ENCODE data around the gene AGFG2. TPM values are rescaled to one million over a fixed set of nuclear protein-coding genes. Genes with fewer than 3 reads are reported as not detected.
"Not testable (repeated sequence)": the region's sequence is repeated elsewhere in the genome, so short reads cannot be mapped to it uniquely, and the experiment has no call there.

The AGFG2 gene
- total RNA-seq, 1 donor from 2014 or later: 4.0 TPM

GRCh38 chr7:100517305-100517704 is 21.7 kb upstream of the AGFG2 start:
- no peak for DNase-seq (ENCODE audit: low read depth)
- H3K36me3 ChIP-seq (ENCODE audit: control insufficient read depth, insufficient read depth, low read length): no peaks in the 10 kb centered on the region

GRCh38 chr7:100519580-100519979 is 19.4 kb upstream of the AGFG2 start:
- TF ChIP-seq CTCF (IDR thresholded peaks at IDR 0.05; ENCODE audit: insufficient read depth, low read length, poor library complexity, severe bottlenecking): no peak
- Histone ChIP-seq H3K27me3 (ENCODE audit: control insufficient read depth, insufficient read depth, low read length) (no peaks in the 10 kb centered on the region), H3K4me3 (ENCODE audit: low read depth, low read length) (no peak overlapping the region), H3K36me3 (ENCODE audit: control insufficient read depth, insufficient read depth, low read length) (no peaks in the 10 kb centered on the region)
- DNase-seq (ENCODE audit: low read depth): no peak

More at GRCh38 chr7:100517305-100517704, 21.7 kb upstream of the AGFG2 start:
- no peak for TF ChIP-seq CTCF (IDR thresholded peaks at IDR 0.05; ENCODE audit: insufficient read depth, low read length, poor library complexity, severe bottlenecking)
- Histone ChIP-seq H3K4me3 (ENCODE audit: low read depth, low read length) (no peak overlapping the region), H3K27me3 (ENCODE audit: control insufficient read depth, insufficient read depth, low read length) (no peaks in the 10 kb centered on the region)

GRCh38 chr7:100520138-100520537 is 18.9 kb upstream of the AGFG2 start:
- no peak for TF ChIP-seq CTCF (IDR thresholded peaks at IDR 0.05; ENCODE audit: insufficient read depth, low read length, poor library complexity, severe bottlenecking)
- no peak for DNase-seq (ENCODE audit: low read depth)
- H3K4me3 ChIP-seq (ENCODE audit: low read depth, low read length): no peak overlapping the region

GRCh38 chr7:100521076-100521475 is 17.9 kb upstream of the AGFG2 start:
- Histone ChIP-seq H3K36me3 (ENCODE audit: control insufficient read depth, insufficient read depth, low read length) (no peaks in the 10 kb centered on the region), H3K4me3 (ENCODE audit: low read depth, low read length) (no peak overlapping the region), H3K27me3 (ENCODE audit: control insufficient read depth, insufficient read depth, low read length) (no peaks in the 10 kb centered on the region)
- no peak for DNase-seq (ENCODE audit: low read depth)
- no peak for TF ChIP-seq CTCF (IDR thresholded peaks at IDR 0.05; ENCODE audit: insufficient read depth, low read length, poor library complexity, severe bottlenecking)

More at GRCh38 chr7:100520138-100520537, 18.9 kb upstream of the AGFG2 start:
- Histone ChIP-seq H3K36me3 (ENCODE audit: control insufficient read depth, insufficient read depth, low read length) (no peaks in the 10 kb centered on the region), H3K27me3 (ENCODE audit: control insufficient read depth, insufficient read depth, low read length) (no peaks in the 10 kb centered on the region)

- H3K36me3 ChIP-seq (ENCODE audit: control insufficient read depth, insufficient read depth, low read length); H3K4me3 ChIP-seq (ENCODE audit: low read depth, low read length); DNase-seq (ENCODE audit: low read depth); H3K27me3 ChIP-seq (ENCODE audit: control insufficient read depth, insufficient read depth, low read length): not testable (repeated sequence)
Observed at GRCh38 chr7:100521909-100522593, 17.0 kb upstream of the AGFG2 start.

GRCh38 chr7:100523192-100523591 is 15.8 kb upstream of the AGFG2 start:
- H3K36me3 ChIP-seq (ENCODE audit: control insufficient read depth, insufficient read depth, low read length); DNase-seq (ENCODE audit: low read depth); H3K27me3 ChIP-seq (ENCODE audit: control insufficient read depth, insufficient read depth, low read length); H3K4me3 ChIP-seq (ENCODE audit: low read depth, low read length): not testable (repeated sequence)

- not testable (repeated sequence) for H3K36me3 ChIP-seq (ENCODE audit: control insufficient read depth, insufficient read depth, low read length); H3K27me3 ChIP-seq (ENCODE audit: control insufficient read depth, insufficient read depth, low read length); H3K4me3 ChIP-seq (ENCODE audit: low read depth, low read length); DNase-seq (ENCODE audit: low read depth)
Observed at GRCh38 chr7:100528108-100528866, 10.7 kb upstream of the AGFG2 start.
